Neural progenitor cell (in vitro differentiated cells): ENCODE results near the gene PLXDC2. TPM values are rescaled to one million over a fixed set of nuclear protein-coding genes. Genes with fewer than 3 reads are reported as not detected.

Experiments used
- DNase-seq: peaks from one replicate; pipeline ENCODE4 v3.0.0-alpha.2; 2016; ENCODE audit warnings: low spot score
- H2AFZ ChIP-seq: fragments of 200-600 bp; sonication (generic); replicated peaks from 2 replicates; pipeline ENCODE4 v1.6.1; 2016; ENCODE audit warnings: antibody characterized with exemption
- H3F3A ChIP-seq: fragments of 200-600 bp; sonication (generic); 2 replicates; pipeline ENCODE4 v1.6.1; 2016; ENCODE audit warnings: antibody characterized with exemption, low read depth
- H3K27ac ChIP-seq: fragments of 200-600 bp; sonication (generic); 2 replicates; pipeline ENCODE4 v1.5.1; 2016; ENCODE audit warnings: mild to moderate bottlenecking
- H3K27me3 ChIP-seq: fragments of 200-600 bp; sonication (generic); 2 replicates; pipeline ENCODE4 v1.6.1; 2016; ENCODE audit warnings: mild to moderate bottlenecking, moderate library complexity
- H3K36me3 ChIP-seq: fragments of 200-600 bp; sonication (generic); 2 replicates; pipeline ENCODE4 v1.5.1; 2016
- H3K4me1 ChIP-seq: fragments of 200-600 bp; sonication (generic); 2 replicates; pipeline ENCODE4 v1.6.1; 2016; ENCODE audit warnings: mixed run types
- H3K4me2 ChIP-seq: fragments of 200-600 bp; sonication (generic); 2 replicates; pipeline ENCODE4 v1.6.1; 2016
- H3K4me3 ChIP-seq: fragments of 200-600 bp; sonication (generic); 2 replicates; pipeline ENCODE4 v1.5.1; 2016
- H3K79me2 ChIP-seq: fragments of 200-600 bp; sonication (generic); 2 replicates; pipeline ENCODE4 v1.6.1; 2016; ENCODE audit warnings: low read depth
- H3K9ac ChIP-seq: fragments of 200-600 bp; sonication (generic); 2 replicates; pipeline ENCODE4 v1.6.1; 2016
- H3K9me3 ChIP-seq: fragments of 200-600 bp; sonication (generic); 2 replicates; pipeline ENCODE4 v1.5.1; 2016; ENCODE audit warnings: low read depth
- H4K20me1 ChIP-seq: fragments of 200-600 bp; sonication (generic); 2 replicates; pipeline ENCODE4 v1.6.1; 2016; ENCODE audit warnings: low read depth
- H3K27ac Mint-ChIP-seq: 3 replicates; pipeline ENCODE4 v1.8.0; 2021; ENCODE audit warnings: mixed read lengths
- H3K27me3 Mint-ChIP-seq: 2 replicates; pipeline ENCODE4 v1.8.0; 2022; ENCODE audit warnings: low read depth, mild to moderate bottlenecking, inconsistent platforms, moderate library complexity, mixed read lengths; ENCODE audit not compliant: insufficient read depth
- H3K36me3 Mint-ChIP-seq: 3 replicates; pipeline ENCODE4 v1.8.0; 2021; ENCODE audit warnings: mixed read lengths
- H3K4me1 Mint-ChIP-seq: 3 replicates; pipeline ENCODE4 v1.8.0; 2021; ENCODE audit warnings: mixed read lengths
- H3K4me3 Mint-ChIP-seq: 3 replicates; pipeline ENCODE4 v1.8.0; 2021; ENCODE audit warnings: mild to moderate bottlenecking, moderate library complexity, mixed read lengths
- H3K9me3 Mint-ChIP-seq: 3 replicates; pipeline ENCODE4 v1.8.0; 2020; ENCODE audit warnings: mixed read lengths
- EZH2 ChIP-seq: fragments of 200-600 bp; sonication (generic); IDR thresholded peaks from 2 replicates; pipeline ENCODE4 v1.6.1; 2017; ENCODE audit warnings: antibody characterized with exemption, mild to moderate bottlenecking, moderate library complexity
- EZH2phosphoT487 ChIP-seq: fragments of 200-600 bp; sonication (generic); IDR thresholded peaks from 2 replicates; pipeline ENCODE4 v1.6.1; 2017; ENCODE audit warnings: antibody characterized with exemption
- total RNA-seq: library from RNA; depleted of rRNA; stranded (reverse); fragments of >200 nt; gene quantifications from 2 replicates; pipeline ENCODE4 v1.2.3, GENCODE V29; 2015; ENCODE audit warnings: low replicate concordance
- TF ChIP-seq, protein P1 (sequence below): fragments of 200-600 bp; sonication (generic); IDR thresholded peaks from 2 replicates; pipeline ENCODE4 v1.5.1; 2017; ENCODE audit warnings: antibody characterized with exemption, mild to moderate bottlenecking

Gene PLXDC2
- total RNA-seq, 1 donor from 2014 or later = 44.2 TPM

GRCh38 chr10:19947656-19948055, 131.4 kb downstream of the PLXDC2 start:
- no peak overlapping the region for H3K9ac ChIP-seq
- H3K9me3 ChIP-seq = no peaks in the 10 kb centered on the region
- H2AFZ ChIP-seq = no peak overlapping the region
- TF ChIP-seq, protein P1, sequence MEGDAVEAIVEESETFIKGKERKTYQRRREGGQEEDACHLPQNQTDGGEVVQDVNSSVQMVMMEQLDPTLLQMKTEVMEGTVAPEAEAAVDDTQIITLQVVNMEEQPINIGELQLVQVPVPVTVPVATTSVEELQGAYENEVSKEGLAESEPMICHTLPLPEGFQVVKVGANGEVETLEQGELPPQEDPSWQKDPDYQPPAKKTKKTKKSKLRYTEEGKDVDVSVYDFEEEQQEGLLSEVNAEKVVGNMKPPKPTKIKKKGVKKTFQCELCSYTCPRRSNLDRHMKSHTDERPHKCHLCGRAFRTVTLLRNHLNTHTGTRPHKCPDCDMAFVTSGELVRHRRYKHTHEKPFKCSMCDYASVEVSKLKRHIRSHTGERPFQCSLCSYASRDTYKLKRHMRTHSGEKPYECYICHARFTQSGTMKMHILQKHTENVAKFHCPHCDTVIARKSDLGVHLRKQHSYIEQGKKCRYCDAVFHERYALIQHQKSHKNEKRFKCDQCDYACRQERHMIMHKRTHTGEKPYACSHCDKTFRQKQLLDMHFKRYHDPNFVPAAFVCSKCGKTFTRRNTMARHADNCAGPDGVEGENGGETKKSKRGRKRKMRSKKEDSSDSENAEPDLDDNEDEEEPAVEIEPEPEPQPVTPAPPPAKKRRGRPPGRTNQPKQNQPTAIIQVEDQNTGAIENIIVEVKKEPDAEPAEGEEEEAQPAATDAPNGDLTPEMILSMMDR = no peak
- no peak for TF ChIP-seq EZH2
- TF ChIP-seq EZH2phosphoT487 = no peak
- H3K79me2 ChIP-seq = peaks cover 36% of the 10 kb centered on the region
- H3K4me3 ChIP-seq = no peak overlapping the region
- no peaks in the 10 kb centered on the region for H3K36me3 ChIP-seq
- H3K27me3 Mint-ChIP-seq = peaks cover 3% of the 10 kb centered on the region
- H3K27me3 ChIP-seq = no peaks in the 10 kb centered on the region
- H3K36me3 Mint-ChIP-seq = peaks cover 34% of the 10 kb centered on the region
- no peaks in the 10 kb centered on the region for H3K4me1 ChIP-seq
- H3K27ac Mint-ChIP-seq = no peak overlapping the region
- H3F3A ChIP-seq = no peaks in the 10 kb centered on the region
- H4K20me1 ChIP-seq = no peaks in the 10 kb centered on the region
- H3K27ac ChIP-seq = no peak overlapping the region
- peaks cover 3% of the 10 kb centered on the region for H3K4me1 Mint-ChIP-seq
- H3K4me3 Mint-ChIP-seq = no peak overlapping the region
- no peak for DNase-seq
- H3K9me3 Mint-ChIP-seq = peaks cover 17% of the 10 kb centered on the region
- H3K4me2 ChIP-seq = no peak overlapping the region

DNA sequence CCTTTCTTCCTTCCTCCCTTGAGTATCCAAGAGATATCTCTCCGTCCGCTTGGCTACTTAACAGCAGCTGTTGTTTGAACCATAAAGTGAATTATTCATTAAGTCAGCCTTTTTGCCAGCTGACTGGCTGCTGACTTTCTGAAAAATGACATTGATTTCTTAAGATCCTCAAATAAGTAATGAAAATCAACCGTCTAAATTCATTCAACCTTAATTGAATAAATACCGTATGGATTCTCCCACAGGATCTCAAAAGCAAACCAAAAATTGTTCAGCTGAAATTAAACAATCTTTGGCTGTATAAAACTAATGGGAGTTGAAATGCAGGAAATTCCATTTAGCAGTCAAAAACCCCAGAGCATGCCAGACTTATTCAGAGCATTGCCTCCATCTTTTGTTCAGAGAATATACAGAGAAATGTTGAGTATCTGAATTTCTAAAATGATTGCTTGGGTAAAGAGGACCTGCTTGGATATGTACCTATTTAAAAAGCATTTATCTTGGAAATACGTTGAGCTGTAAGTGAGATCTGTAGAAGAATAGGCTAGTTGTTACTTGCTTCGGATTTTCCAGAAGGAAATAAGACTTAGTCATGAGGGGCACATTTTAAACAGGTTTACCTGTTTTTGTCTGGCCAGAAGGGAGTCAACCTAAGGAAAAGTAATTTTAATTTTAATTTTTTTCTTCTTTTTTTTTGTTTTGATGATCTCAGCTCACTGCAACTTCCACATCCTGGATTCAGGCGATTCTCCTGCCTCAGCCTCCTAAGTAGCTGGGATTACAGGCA, 136.2 kb downstream of the PLXDC2 start:
- H3K9me3 Mint-ChIP-seq = peaks cover 5% of the 10 kb centered on the region
- H3K27me3 Mint-ChIP-seq = no peaks in the 10 kb centered on the region
- DNase-seq = no peak
- Histone ChIP-seq H3F3A (no peaks in the 10 kb centered on the region), H4K20me1 (no peaks in the 10 kb centered on the region), H3K36me3 (no peaks in the 10 kb centered on the region), H3K4me1 (no peaks in the 10 kb centered on the region), H2AFZ (no peak overlapping the region), H3K27me3 (no peaks in the 10 kb centered on the region), H3K4me2 (no peak overlapping the region), H3K79me2 (peaks cover 13% of the 10 kb centered on the region), H3K4me3 (no peak overlapping the region), H3K9me3 (no peaks in the 10 kb centered on the region), H3K27ac (no peak overlapping the region), H3K9ac (no peak overlapping the region)
- H3K4me3 Mint-ChIP-seq = no peak overlapping the region
- H3K36me3 Mint-ChIP-seq = peaks cover 13% of the 10 kb centered on the region
- no peak overlapping the region for H3K27ac Mint-ChIP-seq
- peaks cover 3% of the 10 kb centered on the region for H3K4me1 Mint-ChIP-seq
- no peak for TF ChIP-seq EZH2phosphoT487
- TF ChIP-seq, protein P1 = no peak
- no peak for TF ChIP-seq EZH2

GRCh38 chr10:19954601-19955000, 138.4 kb downstream of the PLXDC2 start:
- H3K36me3 Mint-ChIP-seq = peaks cover 12% of the 10 kb centered on the region
- H3K9me3 Mint-ChIP-seq = peaks cover 5% of the 10 kb centered on the region
- TF ChIP-seq EZH2phosphoT487 (no peak), EZH2 (no peak)
- TF ChIP-seq, protein P1 = no peak
- Histone ChIP-seq H3K36me3 (no peaks in the 10 kb centered on the region), H3K79me2 (peaks cover 14% of the 10 kb centered on the region), H3F3A (no peaks in the 10 kb centered on the region), H3K9ac (no peak overlapping the region), H3K4me1 (peaks cover 4% of the 10 kb centered on the region), H2AFZ (no peak overlapping the region), H3K4me2 (no peak overlapping the region), H3K9me3 (no peaks in the 10 kb centered on the region), H3K27me3 (no peaks in the 10 kb centered on the region), H4K20me1 (no peaks in the 10 kb centered on the region), H3K4me3 (no peak overlapping the region), H3K27ac (no peak overlapping the region)
- no peaks in the 10 kb centered on the region for H3K27me3 Mint-ChIP-seq
- no peak overlapping the region for H3K4me3 Mint-ChIP-seq
- H3K4me1 Mint-ChIP-seq = peaks cover 3% of the 10 kb centered on the region
- no peak overlapping the region for H3K27ac Mint-ChIP-seq
- DNase-seq = no peak
